GM19463 (cell line): ENCODE results near the gene USH1G.
"Not testable (repeated sequence)": the region's sequence is repeated elsewhere in the genome, so short reads cannot be mapped to it uniquely, and the experiment has no call there.

Experiments used
- ATAC-seq: cut with Tn5 transposase; IDR thresholded peaks from one replicate; pipeline ENCODE4 v1.9.1; 2021; ENCODE audit warnings: mild to moderate bottlenecking, moderate library complexity; ENCODE audit not compliant: unreplicated experiment

The USH1G gene

GRCh38 chr17:74922694-74923537, at the start of gene USH1G:
USH1G (minus strand) TSS chr17:74923255; CDS start chr17:74923073, 182 bp downstream.
- ATAC-seq: no peak

- ATAC-seq: no peak
Observed at GRCh38 chr17:74972107-74972972, 49.3 kb upstream of the USH1G start, which contains the start of gene HID1. HID1 (minus strand) TSS chr17:74972759; CDS start chr17:74972656, 103 bp downstream.

- no peak for ATAC-seq
Observed at GRCh38 chr17:74971842-74972106, 48.7 kb upstream of the USH1G start.

- ATAC-seq: no peak
Observed at GRCh38 chr17:74971069-74971841, 48.2 kb upstream of the USH1G start.

GRCh38 chr17:74970395-74970794, 47.3 kb upstream of the USH1G start:
- no peak for ATAC-seq

- not testable (repeated sequence) for ATAC-seq
Observed at GRCh38 chr17:74969501-74969900, 46.4 kb upstream of the USH1G start.

- ATAC-seq: no peak
Observed at GRCh38 chr17:74968361-74968780, 45.3 kb upstream of the USH1G start.

- no peak for ATAC-seq
Observed at GRCh38 chr17:74964988-74965622, 42.0 kb upstream of the USH1G start.

- no peak for ATAC-seq
Observed at GRCh38 chr17:74964246-74964761, 41.2 kb upstream of the USH1G start.

- no peak for ATAC-seq
Observed at GRCh38 chr17:74963656-74964055, 40.6 kb upstream of the USH1G start.

- ATAC-seq: no peak
Observed at GRCh38 chr17:74962622-74963394, 39.8 kb upstream of the USH1G start.

GRCh38 chr17:74961657-74962350, 38.7 kb upstream of the USH1G start:
- no peak for ATAC-seq

- ATAC-seq: no peak
Observed at GRCh38 chr17:74960570-74961342, 37.7 kb upstream of the USH1G start.

- ATAC-seq: no peak
Observed at GRCh38 chr17:74959826-74960515, 36.9 kb upstream of the USH1G start.

GRCh38 chr17:74957935-74958740, 35.1 kb upstream of the USH1G start:
- no peak for ATAC-seq

GRCh38 chr17:74956093-74956492, 33.0 kb upstream of the USH1G start:
- no peak for ATAC-seq
